ENCODE results near the gene ILRUN.

ILRUN gene

GRCh38 chr6:34692280-34692679, 4.3 kb downstream of the ILRUN start:
- no peak for TF ChIP-seq TAF1 (IDR thresholded peaks at IDR 0.05; ENCODE audit: borderline replicate concordance, insufficient read depth, low read length)
- no peak for TF ChIP-seq SIN3A (IDR thresholded peaks at IDR 0.05; ENCODE audit: borderline replicate concordance, insufficient read depth, low read length)
- TF ChIP-seq POLR2AphosphoS5 (IDR thresholded peaks at IDR 0.05; ENCODE audit: low read depth, low read length): no peak
- no peak for TF ChIP-seq REST (IDR thresholded peaks at IDR 0.05; ENCODE audit: insufficient read depth in 1 of 2, low read depth in 2 of 2, low read length in 2 of 2)
- TF ChIP-seq FOXP2 (optimal IDR thresholded peaks at IDR 0.05; ENCODE audit: borderline replicate concordance, extremely low read depth, extremely low read length, insufficient read depth): no peak

- TF ChIP-seq REST (IDR thresholded peaks at IDR 0.05; ENCODE audit: insufficient read depth in 1 of 2, low read depth in 2 of 2, low read length in 2 of 2) (no peak), POLR2AphosphoS5 (IDR thresholded peaks at IDR 0.05; ENCODE audit: low read depth, low read length) (no peak), TAF1 (IDR thresholded peaks at IDR 0.05; ENCODE audit: borderline replicate concordance, insufficient read depth, low read length) (no peak), FOXP2 (optimal IDR thresholded peaks at IDR 0.05; ENCODE audit: borderline replicate concordance, extremely low read depth, extremely low read length, insufficient read depth) (no peak), SIN3A (IDR thresholded peaks at IDR 0.05; ENCODE audit: borderline replicate concordance, insufficient read depth, low read length) (no peak)
Observed at GRCh38 chr6:34689742-34690141, 6.8 kb downstream of the ILRUN start.

GRCh38 chr6:34688956-34689355, 7.6 kb downstream of the ILRUN start:
- TF ChIP-seq TAF1 (IDR thresholded peaks at IDR 0.05; ENCODE audit: borderline replicate concordance, insufficient read depth, low read length) (no peak), FOXP2 (optimal IDR thresholded peaks at IDR 0.05; ENCODE audit: borderline replicate concordance, extremely low read depth, extremely low read length, insufficient read depth) (no peak), REST (IDR thresholded peaks at IDR 0.05; ENCODE audit: insufficient read depth in 1 of 2, low read depth in 2 of 2, low read length in 2 of 2) (no peak), POLR2AphosphoS5 (IDR thresholded peaks at IDR 0.05; ENCODE audit: low read depth, low read length) (no peak), SIN3A (IDR thresholded peaks at IDR 0.05; ENCODE audit: borderline replicate concordance, insufficient read depth, low read length) (no peak)

GRCh38 chr6:34684919-34685318, 11.6 kb downstream of the ILRUN start:
- TF ChIP-seq TAF1 (IDR thresholded peaks at IDR 0.05; ENCODE audit: borderline replicate concordance, insufficient read depth, low read length) (no peak), FOXP2 (optimal IDR thresholded peaks at IDR 0.05; ENCODE audit: borderline replicate concordance, extremely low read depth, extremely low read length, insufficient read depth) (no peak), REST (IDR thresholded peaks at IDR 0.05; ENCODE audit: insufficient read depth in 1 of 2, low read depth in 2 of 2, low read length in 2 of 2) (no peak), SIN3A (IDR thresholded peaks at IDR 0.05; ENCODE audit: borderline replicate concordance, insufficient read depth, low read length) (no peak), POLR2AphosphoS5 (IDR thresholded peaks at IDR 0.05; ENCODE audit: low read depth, low read length) (no peak)

- TF ChIP-seq SIN3A (IDR thresholded peaks at IDR 0.05; ENCODE audit: borderline replicate concordance, insufficient read depth, low read length) (no peak), FOXP2 (optimal IDR thresholded peaks at IDR 0.05; ENCODE audit: borderline replicate concordance, extremely low read depth, extremely low read length, insufficient read depth) (no peak), REST (IDR thresholded peaks at IDR 0.05; ENCODE audit: insufficient read depth in 1 of 2, low read depth in 2 of 2, low read length in 2 of 2) (no peak), POLR2AphosphoS5 (IDR thresholded peaks at IDR 0.05; ENCODE audit: low read depth, low read length) (no peak)
Observed at GRCh38 chr6:34684364-34684763, 12.2 kb downstream of the ILRUN start.
